ENCODE data around the gene POLR2E. TPM values are rescaled to one million over a fixed set of nuclear protein-coding genes. Genes with fewer than 3 reads are reported as not detected.
A peak's percentile ranks its signal among the peaks of the same experiment; 100 is the strongest.

The POLR2E gene
- total RNA-seq, 1 donor from 2014 or later = 265 TPM

- no peak for DNase-seq (ENCODE audit: low spot score)
- Mint-ChIP-seq H3K27ac (no peak overlapping the region), H3K4me3 (no peak overlapping the region), H3K27me3 (ENCODE audit: insufficient read depth) (no peaks in the 10 kb centered on the region), H3K9me3 (no peaks in the 10 kb centered on the region), H3K36me3 (ENCODE audit: low read depth) (peaks cover 33% of the 10 kb centered on the region), H3K4me1 (ENCODE audit: low read depth) (peaks cover 30% of the 10 kb centered on the region)
- intact Hi-C loops (cut with micrococcal nuclease) = loop anchor here (1.0 kb wide), 2 partner anchors 16 to 20 kb away; partner anchors contain the start of gene ARHGAP45
These were observed 12.0 kb downstream of the POLR2E start for GRCh38 chr19:1082928-1083816.

- H3K9me3 Mint-ChIP-seq = no peaks in the 10 kb centered on the region
- DNase-seq (ENCODE audit: low spot score) = peak; percentile 72
- no peaks in the 10 kb centered on the region for H3K27me3 Mint-ChIP-seq (ENCODE audit: insufficient read depth)
- peaks cover 26% of the 10 kb centered on the region for H3K4me1 Mint-ChIP-seq (ENCODE audit: low read depth)
- H3K36me3 Mint-ChIP-seq (ENCODE audit: low read depth) = peaks cover 30% of the 10 kb centered on the region
- H3K27ac Mint-ChIP-seq = peak overlapping the region; percentile 34
- intact Hi-C loops (cut with micrococcal nuclease) = loop anchor here (1.0 kb wide), 2 partner anchors 15 to 19 kb away; partner anchors contain the start of gene ARHGAP45
- no peak overlapping the region for H3K4me3 Mint-ChIP-seq
These were observed 12.8 kb downstream of the POLR2E start for GRCh38 chr19:1082165-1082927.

GRCh38 chr19:1081301-1082164, 13.6 kb downstream of the POLR2E start:
- Mint-ChIP-seq H3K4me3 (no peak overlapping the region), H3K27ac (peak overlapping the region; percentile 29), H3K9me3 (no peaks in the 10 kb centered on the region), H3K4me1 (ENCODE audit: low read depth) (peaks cover 31% of the 10 kb centered on the region), H3K27me3 (ENCODE audit: insufficient read depth) (no peaks in the 10 kb centered on the region), H3K36me3 (ENCODE audit: low read depth) (peaks cover 34% of the 10 kb centered on the region)
- intact Hi-C loops (cut with micrococcal nuclease) = loop anchor here (1.0 kb wide), 2 partner anchors 14 to 18 kb away; partner anchors contain the start of gene ARHGAP45
- no peak for DNase-seq (ENCODE audit: low spot score)

GRCh38 chr19:1080360-1081161, 14.6 kb downstream of the POLR2E start:
- Mint-ChIP-seq H3K36me3 (ENCODE audit: low read depth) (peaks cover 40% of the 10 kb centered on the region), H3K27ac (peak overlapping the region; percentile 67), H3K9me3 (no peaks in the 10 kb centered on the region), H3K4me3 (peak overlapping the region; percentile 26), H3K27me3 (ENCODE audit: insufficient read depth) (no peaks in the 10 kb centered on the region), H3K4me1 (ENCODE audit: low read depth) (peaks cover 38% of the 10 kb centered on the region)
- no peak for DNase-seq (ENCODE audit: low spot score)
- intact Hi-C loops (cut with micrococcal nuclease) = no loop called here

- Mint-ChIP-seq H3K4me1 (ENCODE audit: low read depth) (peaks cover 34% of the 10 kb centered on the region), H3K27me3 (ENCODE audit: insufficient read depth) (no peaks in the 10 kb centered on the region), H3K4me3 (peak overlapping the region; percentile 54), H3K9me3 (no peaks in the 10 kb centered on the region), H3K27ac (peak overlapping the region; percentile 73), H3K36me3 (ENCODE audit: low read depth) (peaks cover 33% of the 10 kb centered on the region)
- intact Hi-C loops (cut with micrococcal nuclease) = loop anchor here (5.0 kb wide), 1 partner anchor 53 kb away; no protein-coding TSS in a partner anchor
- DNase-seq (ENCODE audit: low spot score) = peak; percentile 73
These were observed 15.5 kb downstream of the POLR2E start for GRCh38 chr19:1079566-1080111.

GRCh38 chr19:1076951-1077350, 18.2 kb downstream of the POLR2E start:
- Mint-ChIP-seq H3K9me3 (no peaks in the 10 kb centered on the region), H3K27ac (peak overlapping the region; percentile 92), H3K4me1 (ENCODE audit: low read depth) (peaks cover 36% of the 10 kb centered on the region), H3K27me3 (ENCODE audit: insufficient read depth) (no peaks in the 10 kb centered on the region), H3K4me3 (peak overlapping the region; percentile 80), H3K36me3 (ENCODE audit: low read depth) (peaks cover 37% of the 10 kb centered on the region)
- DNase-seq (ENCODE audit: low spot score) = peak; percentile 93
- intact Hi-C loops (cut with micrococcal nuclease) = loop anchor here (1.0 to 5.0 kb wide), 6 partner anchors 10 to 56 kb away; partner anchors contain the start of genes ARHGAP45, POLR2E, RNU6-2 and TMEM259

GRCh38 chr19:1076046-1076386, 19.2 kb downstream of the POLR2E start:
- no peaks in the 10 kb centered on the region for H3K27me3 Mint-ChIP-seq (ENCODE audit: insufficient read depth)

GRCh38 chr19:1074544-1075283, 20.5 kb downstream of the POLR2E start:
- H3K36me3 Mint-ChIP-seq (ENCODE audit: low read depth) = peaks cover 32% of the 10 kb centered on the region
- no peaks in the 10 kb centered on the region for H3K9me3 Mint-ChIP-seq
- H3K4me1 Mint-ChIP-seq (ENCODE audit: low read depth) = peaks cover 35% of the 10 kb centered on the region
- DNase-seq (ENCODE audit: low spot score) = peak; percentile 69
- no peaks in the 10 kb centered on the region for H3K27me3 Mint-ChIP-seq (ENCODE audit: insufficient read depth)
- intact Hi-C loops (cut with micrococcal nuclease) = loop anchor here (5.0 kb wide), 1 partner anchor 58 kb away; no protein-coding TSS in a partner anchor
- peak overlapping the region; percentile 90 for H3K27ac Mint-ChIP-seq
- H3K4me3 Mint-ChIP-seq = peak overlapping the region; percentile 79

More at GRCh38 chr19:1076046-1076386, 19.2 kb downstream of the POLR2E start:
- DNase-seq (ENCODE audit: low spot score) = no peak
- Mint-ChIP-seq H3K27ac (peak overlapping the region; percentile 90), H3K4me1 (ENCODE audit: low read depth) (peaks cover 40% of the 10 kb centered on the region), H3K4me3 (peak overlapping the region; percentile 79), H3K36me3 (ENCODE audit: low read depth) (peaks cover 39% of the 10 kb centered on the region), H3K9me3 (no peaks in the 10 kb centered on the region)
- intact Hi-C loops (cut with micrococcal nuclease) = loop anchor here (2.0 to 5.0 kb wide), 2 partner anchors 55 to 56 kb away; partner anchors contain the start of genes RNU6-2 and TMEM259

GRCh38 chr19:1073956-1074517, 21.1 kb downstream of the POLR2E start:
- H3K9me3 Mint-ChIP-seq = no peaks in the 10 kb centered on the region
- peak overlapping the region; percentile 61 for H3K4me3 Mint-ChIP-seq
- DNase-seq (ENCODE audit: low spot score) = no peak
- peak overlapping the region; percentile 63 for H3K27ac Mint-ChIP-seq
- H3K36me3 Mint-ChIP-seq (ENCODE audit: low read depth) = peaks cover 33% of the 10 kb centered on the region
- no peaks in the 10 kb centered on the region for H3K27me3 Mint-ChIP-seq (ENCODE audit: insufficient read depth)
- intact Hi-C loops (cut with micrococcal nuclease) = no loop called here
- H3K4me1 Mint-ChIP-seq (ENCODE audit: low read depth) = peaks cover 39% of the 10 kb centered on the region

- DNase-seq (ENCODE audit: low spot score) = no peak
- peaks cover 45% of the 10 kb centered on the region for H3K4me1 Mint-ChIP-seq (ENCODE audit: low read depth)
- H3K27ac Mint-ChIP-seq = peak overlapping the region; percentile 61
- peaks cover 39% of the 10 kb centered on the region for H3K36me3 Mint-ChIP-seq (ENCODE audit: low read depth)
- H3K27me3 Mint-ChIP-seq (ENCODE audit: insufficient read depth) = no peaks in the 10 kb centered on the region
- no peaks in the 10 kb centered on the region for H3K9me3 Mint-ChIP-seq
- intact Hi-C loops (cut with micrococcal nuclease) = no loop called here
- peak overlapping the region; percentile 22 for H3K4me3 Mint-ChIP-seq
These were observed 21.9 kb downstream of the POLR2E start for GRCh38 chr19:1073063-1073955.

Data from activated T-helper 1 cell treated with anti-CD3 and anti-CD28 coated beads, Interleukin-12 subunit alpha, Interleukin-12 subunit beta, Interleukin-2, Interleukin-4 antibody, amounts not matched to agents 30 ng/mL and 10 ng/mL and 1 ng/mL, durations not matched to agents 14 hours and 24 hours and 36 hours (primary cell).